Mesenchymal stem cell (in vitro differentiated cells and primary cell): ENCODE measurements around the gene CCDC150.

Experiments used
- DNase-seq: peaks from one replicate; pipeline ENCODE4 v3.0.0-alpha.2; 2013
- H2AFZ ChIP-seq: one replicate; pipeline ENCODE4 v1.6.1; 2013; ENCODE audit warnings: low read depth, mild to moderate bottlenecking, control low read depth, inconsistent platforms, low read length, moderate library complexity
- H2AK5ac ChIP-seq: 2 replicates; pipeline ENCODE4 v1.6.1; 2013; ENCODE audit warnings: low read length, moderate library complexity, mild to moderate bottlenecking, inconsistent platforms; ENCODE audit not compliant: severe bottlenecking
- H2BK120ac ChIP-seq: one replicate; pipeline ENCODE4 v1.6.1; 2013; ENCODE audit warnings: low read depth, mild to moderate bottlenecking, inconsistent platforms, low read length, moderate library complexity
- H2BK12ac ChIP-seq, 2 experiments: one replicate each; pipeline ENCODE4 v1.6.1; 2013; ENCODE audit warnings: inconsistent platforms in 2 of 2, low read length in 2 of 2, mild to moderate bottlenecking in 2 of 2, moderate library complexity in 2 of 2, control low read depth in 1 of 2
- H2BK15ac ChIP-seq: one replicate; pipeline ENCODE4 v1.6.1; 2013; ENCODE audit warnings: mild to moderate bottlenecking, low read depth, inconsistent platforms; ENCODE audit not compliant: poor library complexity, severe bottlenecking
- H2BK5ac ChIP-seq: 2 replicates; pipeline ENCODE4 v1.6.1; 2013; ENCODE audit warnings: low read depth, mild to moderate bottlenecking, low read length, control low read depth, inconsistent platforms; ENCODE audit not compliant: poor library complexity, severe bottlenecking
- H3K14ac ChIP-seq, 2 experiments: one replicate each; pipeline ENCODE4 v1.6.1; 2013; ENCODE audit warnings: inconsistent platforms in 2 of 2, low read length in 2 of 2, control low read depth in 1 of 2, mild to moderate bottlenecking in 1 of 2, moderate library complexity in 1 of 2
- H3K18ac ChIP-seq, 2 experiments: one replicate each; pipeline ENCODE4 v1.6.1; 2013; ENCODE audit warnings: inconsistent platforms in 2 of 2, low read length in 2 of 2, control low read depth in 1 of 2, low read depth in 1 of 2, mild to moderate bottlenecking in 1 of 2
- H3K23ac ChIP-seq, 2 experiments: one replicate each; pipeline ENCODE4 v1.6.1; 2013; ENCODE audit warnings: inconsistent platforms in 2 of 2, low read length in 2 of 2, mild to moderate bottlenecking in 2 of 2, moderate library complexity in 2 of 2, control low read depth in 1 of 2
- H3K27ac ChIP-seq: 2 replicates; pipeline ENCODE4 v1.5.1; 2013; ENCODE audit warnings: mild to moderate bottlenecking, moderate library complexity, low read length, control low read depth, inconsistent platforms; ENCODE audit not compliant: poor library complexity, severe bottlenecking
- H3K27me3 ChIP-seq, 2 experiments: 2 replicates each; pipeline versions ENCODE4 v1.6.1 to v1.7.0; 2013; ENCODE audit warnings: low read length in 2 of 2, mild to moderate bottlenecking in 2 of 2, moderate library complexity in 2 of 2, control low read depth in 1 of 2, inconsistent platforms in 1 of 2; ENCODE audit not compliant: control insufficient read depth in 1 of 2, insufficient read depth in 1 of 2
- H3K36me3 ChIP-seq, 2 experiments: 2 replicates each; pipeline versions ENCODE4 v1.6.1 to v1.7.0; 2013; ENCODE audit warnings: low read length in 2 of 2, control low read depth in 1 of 2, inconsistent platforms in 1 of 2, low read depth in 1 of 2, mild to moderate bottlenecking in 1 of 2; ENCODE audit not compliant: insufficient read depth in 2 of 2, control insufficient read depth in 1 of 2
- H3K4ac ChIP-seq, 2 experiments: one replicate each; pipeline ENCODE4 v1.6.1; 2013; ENCODE audit warnings: inconsistent platforms in 2 of 2, low read length in 2 of 2, mild to moderate bottlenecking in 2 of 2, moderate library complexity in 2 of 2, control low read depth in 1 of 2, low read depth in 1 of 2
- H3K4me1 ChIP-seq: 2 replicates; pipeline ENCODE4 v1.6.1; 2013; ENCODE audit warnings: low read depth, low read length, control low read depth; ENCODE audit not compliant: control insufficient read depth, insufficient read depth
- H3K4me2 ChIP-seq: 2 replicates; pipeline ENCODE4 v1.6.1; 2013; ENCODE audit warnings: low read length, mild to moderate bottlenecking, inconsistent platforms; ENCODE audit not compliant: poor library complexity, severe bottlenecking
- H3K4me3 ChIP-seq, 2 experiments: 2 replicates each; pipeline versions ENCODE4 v1.5.1 to v1.7.0; 2013; ENCODE audit warnings: low read length in 2 of 2, mild to moderate bottlenecking in 2 of 2, control low read depth in 1 of 2, low read depth in 1 of 2; ENCODE audit not compliant: insufficient read depth in 1 of 2
- H3K79me1 ChIP-seq: replicated peaks from 2 replicates; pipeline ENCODE4 v1.6.1; 2013; ENCODE audit warnings: mild to moderate bottlenecking, control low read depth, low read length, inconsistent platforms; ENCODE audit not compliant: poor library complexity, severe bottlenecking
- H3K9ac ChIP-seq: 2 replicates; pipeline ENCODE4 v1.7.0; 2013; ENCODE audit warnings: mild to moderate bottlenecking, low read length, moderate library complexity
- H3K9me3 ChIP-seq: 2 replicates; pipeline ENCODE4 v1.7.0; 2013; ENCODE audit warnings: mild to moderate bottlenecking, low read length; ENCODE audit not compliant: control insufficient read depth
- H4K8ac ChIP-seq: one replicate; pipeline ENCODE4 v1.6.1; 2013; ENCODE audit warnings: inconsistent platforms, mild to moderate bottlenecking, low read length, moderate library complexity
- H4K91ac ChIP-seq: one replicate; pipeline ENCODE4 v1.6.1; 2013; ENCODE audit warnings: mild to moderate bottlenecking, low read length, inconsistent platforms
- WGBS: methylation state at CpG from one replicate; pipeline ENCODE4 v1.1.7; 2013; ENCODE audit warnings: mixed read lengths; 5-methylcytosine and 5-hydroxymethylcytosine counted together

CCDC150 gene

GRCh38 chr2:196610796-196611195, 28.7 kb upstream of the CCDC150 start:
- Histone ChIP-seq H2BK120ac (no peak overlapping the region), H3K4ac (no peak overlapping the region), H2BK15ac (no peak overlapping the region), H3K79me1 (no peaks in the 10 kb centered on the region), H3K4me3 (no peak overlapping the region), H2BK12ac (no peak overlapping the region), H4K91ac (no peak overlapping the region), H3K4me1 (peaks cover 3% of the 10 kb centered on the region), H2AFZ (no peak overlapping the region), H3K23ac (no peak overlapping the region), H3K14ac (no peak overlapping the region), H2AK5ac (no peak overlapping the region), H3K36me3 (no peaks in the 10 kb centered on the region), H4K8ac (no peak overlapping the region), H2BK5ac (no peak overlapping the region), H3K4me2 (no peak overlapping the region), H3K9me3 (no peaks in the 10 kb centered on the region), H3K27ac (no peak overlapping the region), H3K9ac (no peak overlapping the region), H3K18ac (no peak overlapping the region), H3K27me3 (no peaks in the 10 kb centered on the region)
- 70% methylated on average over 3 of the region's 3 CpGs for WGBS
- DNase-seq: no peak

- H3K36me3 ChIP-seq: no peaks in the 10 kb centered on the region
- WGBS: 100% methylated on average over 1 of the region's 2 CpGs
- H3K27me3 ChIP-seq: no peaks in the 10 kb centered on the region
- H3K9me3 ChIP-seq: no peaks in the 10 kb centered on the region
- DNase-seq: no peak
- no peak overlapping the region for H4K91ac ChIP-seq
- H3K4me1 ChIP-seq: no peaks in the 10 kb centered on the region
- no peak overlapping the region for H2AK5ac ChIP-seq
- no peaks in the 10 kb centered on the region for H3K79me1 ChIP-seq
- no peak overlapping the region for H2BK5ac ChIP-seq
- no peak overlapping the region for H4K8ac ChIP-seq
- no peak overlapping the region for H2BK15ac ChIP-seq
- no peak overlapping the region for H3K27ac ChIP-seq
- no peak overlapping the region for H3K23ac ChIP-seq
- H3K9ac ChIP-seq: no peak overlapping the region
- no peak overlapping the region for H3K4me3 ChIP-seq
- H3K4ac ChIP-seq: no peak overlapping the region
- no peak overlapping the region for H3K18ac ChIP-seq
- no peak overlapping the region for H3K4me2 ChIP-seq
- H2BK120ac ChIP-seq: no peak overlapping the region
- H2AFZ ChIP-seq: no peak overlapping the region
- H3K14ac ChIP-seq: no peak overlapping the region
- no peak overlapping the region for H2BK12ac ChIP-seq
These were observed 26.2 kb upstream of the CCDC150 start for GRCh38 chr2:196613302-196613701.

GRCh38 chr2:196617430-196617829, 22.1 kb upstream of the CCDC150 start:
- no peaks in the 10 kb centered on the region for H3K4me1 ChIP-seq

GRCh38 chr2:196618661-196619060, 20.9 kb upstream of the CCDC150 start:
- Histone ChIP-seq H2AFZ (no peak overlapping the region), H3K4ac (no peak overlapping the region)
- WGBS: 98% methylated on average over 4 of the region's 4 CpGs

More at GRCh38 chr2:196617430-196617829, 22.1 kb upstream of the CCDC150 start:
- H3K18ac ChIP-seq: no peak overlapping the region
- H3K4me3 ChIP-seq: no peak overlapping the region
- H2BK12ac ChIP-seq: no peak overlapping the region
- no peak overlapping the region for H3K4ac ChIP-seq
- no peaks in the 10 kb centered on the region for H3K27me3 ChIP-seq
- no peak overlapping the region for H3K4me2 ChIP-seq
- no peaks in the 10 kb centered on the region for H3K36me3 ChIP-seq
- no peaks in the 10 kb centered on the region for H3K79me1 ChIP-seq
- WGBS: 80% methylated on average over 3 of the region's 3 CpGs
- no peak overlapping the region for H3K9ac ChIP-seq
- no peak overlapping the region for H4K91ac ChIP-seq
- H2AFZ ChIP-seq: no peak overlapping the region
- H3K27ac ChIP-seq: no peak overlapping the region
- no peak overlapping the region for H3K14ac ChIP-seq
- no peak overlapping the region for H2BK5ac ChIP-seq
- H2BK15ac ChIP-seq: no peak overlapping the region
- no peak overlapping the region for H2BK120ac ChIP-seq
- DNase-seq: no peak
- H3K23ac ChIP-seq: no peak overlapping the region
- H4K8ac ChIP-seq: no peak overlapping the region
- H3K9me3 ChIP-seq: no peaks in the 10 kb centered on the region
- no peak overlapping the region for H2AK5ac ChIP-seq

More at GRCh38 chr2:196618661-196619060, 20.9 kb upstream of the CCDC150 start:
- no peak overlapping the region for H3K4me3 ChIP-seq
- H3K18ac ChIP-seq: no peak overlapping the region
- no peak overlapping the region for H3K4me2 ChIP-seq
- no peak overlapping the region for H4K91ac ChIP-seq
- H3K14ac ChIP-seq: no peak overlapping the region
- H3K9me3 ChIP-seq: no peaks in the 10 kb centered on the region
- no peaks in the 10 kb centered on the region for H3K27me3 ChIP-seq
- no peak overlapping the region for H2BK12ac ChIP-seq
- DNase-seq: no peak
- H3K79me1 ChIP-seq: no peaks in the 10 kb centered on the region
- no peaks in the 10 kb centered on the region for H3K36me3 ChIP-seq
- H3K27ac ChIP-seq: no peak overlapping the region
- no peak overlapping the region for H2BK5ac ChIP-seq
- H2BK15ac ChIP-seq: no peak overlapping the region
- no peak overlapping the region for H2AK5ac ChIP-seq
- H3K9ac ChIP-seq: no peak overlapping the region
- H2BK120ac ChIP-seq: no peak overlapping the region
- no peak overlapping the region for H3K23ac ChIP-seq
- no peaks in the 10 kb centered on the region for H3K4me1 ChIP-seq
- H4K8ac ChIP-seq: no peak overlapping the region
